Measurements from ENCODE around the gene DCXR. TPM values are rescaled to one million over a fixed set of nuclear protein-coding genes. Genes with fewer than 3 reads are reported as not detected.
A peak's percentile ranks its signal among the peaks of the same experiment; 100 is the strongest.

DCXR gene
- total RNA-seq, 1 donor from 2014 or later = 143 TPM

GRCh38 chr17:82001571-82002056 lies 35.9 kb downstream of the DCXR start:
- Histone ChIP-seq H3K27me3 (no peaks in the 10 kb centered on the region), H3K4me3 (no peak overlapping the region), H3K9me3 (no peaks in the 10 kb centered on the region), H3K36me3 (peaks cover 2% of the 10 kb centered on the region), H3K27ac (no peak overlapping the region), H3K4me1 (no peaks in the 10 kb centered on the region)
- intact Hi-C loops (cut with DNase I) = no loop called here
- no peak for DNase-seq
- no peak for ATAC-seq
- TF ChIP-seq, protein P1, sequence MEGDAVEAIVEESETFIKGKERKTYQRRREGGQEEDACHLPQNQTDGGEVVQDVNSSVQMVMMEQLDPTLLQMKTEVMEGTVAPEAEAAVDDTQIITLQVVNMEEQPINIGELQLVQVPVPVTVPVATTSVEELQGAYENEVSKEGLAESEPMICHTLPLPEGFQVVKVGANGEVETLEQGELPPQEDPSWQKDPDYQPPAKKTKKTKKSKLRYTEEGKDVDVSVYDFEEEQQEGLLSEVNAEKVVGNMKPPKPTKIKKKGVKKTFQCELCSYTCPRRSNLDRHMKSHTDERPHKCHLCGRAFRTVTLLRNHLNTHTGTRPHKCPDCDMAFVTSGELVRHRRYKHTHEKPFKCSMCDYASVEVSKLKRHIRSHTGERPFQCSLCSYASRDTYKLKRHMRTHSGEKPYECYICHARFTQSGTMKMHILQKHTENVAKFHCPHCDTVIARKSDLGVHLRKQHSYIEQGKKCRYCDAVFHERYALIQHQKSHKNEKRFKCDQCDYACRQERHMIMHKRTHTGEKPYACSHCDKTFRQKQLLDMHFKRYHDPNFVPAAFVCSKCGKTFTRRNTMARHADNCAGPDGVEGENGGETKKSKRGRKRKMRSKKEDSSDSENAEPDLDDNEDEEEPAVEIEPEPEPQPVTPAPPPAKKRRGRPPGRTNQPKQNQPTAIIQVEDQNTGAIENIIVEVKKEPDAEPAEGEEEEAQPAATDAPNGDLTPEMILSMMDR (IDR thresholded peaks at IDR 0.05) = no peak

GRCh38 chr17:82000803-82001570 lies 36.5 kb downstream of the DCXR start:
- ATAC-seq (no peak), DNase-seq (no peak)
- H3K36me3 ChIP-seq = peaks cover 4% of the 10 kb centered on the region
- H3K4me1 ChIP-seq = no peaks in the 10 kb centered on the region
- no peak overlapping the region for H3K27ac ChIP-seq
- no peak overlapping the region for H3K4me3 ChIP-seq
- TF ChIP-seq, protein P1 (IDR thresholded peaks at IDR 0.05) = no peak
- intact Hi-C loops (cut with DNase I) = no loop called here
- H3K9me3 ChIP-seq = no peaks in the 10 kb centered on the region
- H3K27me3 ChIP-seq = no peaks in the 10 kb centered on the region

DNA sequence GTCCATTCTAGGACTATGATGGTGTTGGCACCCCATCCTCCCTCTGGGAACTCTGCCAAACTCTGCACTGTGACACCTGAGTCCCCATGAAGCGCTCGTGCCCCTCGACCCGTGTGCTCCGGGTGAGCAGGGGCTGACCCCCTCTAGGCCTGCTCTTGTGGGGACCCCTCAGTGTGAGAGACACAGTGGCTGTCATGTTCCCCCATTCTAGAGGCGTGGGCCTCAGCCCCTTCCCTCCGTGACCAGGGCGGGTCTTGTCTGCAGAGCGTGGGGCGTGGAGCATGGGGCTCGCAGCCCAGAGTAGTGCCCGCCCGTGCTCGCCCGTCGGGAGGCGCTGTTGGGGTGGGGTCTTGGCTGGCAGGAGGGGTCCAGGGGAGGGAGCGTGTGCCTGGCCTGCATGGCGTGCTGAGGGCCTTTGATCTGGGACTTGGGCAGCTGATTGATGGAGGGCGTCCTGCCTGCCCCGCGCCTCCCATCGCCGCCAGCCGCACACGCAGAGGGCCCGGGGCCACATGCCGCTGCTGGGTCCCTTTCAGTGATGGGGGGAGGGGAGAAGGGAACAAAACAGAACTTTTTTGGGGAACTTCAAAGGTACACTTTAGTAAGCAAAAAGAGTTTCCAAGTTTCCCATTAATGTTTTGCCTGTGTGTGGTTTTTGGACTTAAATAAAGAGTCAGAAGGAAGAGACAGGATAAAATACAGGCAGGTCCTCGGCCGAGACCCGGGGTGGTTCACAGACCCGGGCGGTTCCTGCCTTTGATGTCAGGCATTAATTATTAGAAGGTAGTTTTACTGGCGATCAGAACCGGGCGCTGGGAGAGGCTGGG lies 37.3 kb downstream of the DCXR start:
- TF ChIP-seq, protein P1 (IDR thresholded peaks at IDR 0.05) = no peak
- Histone ChIP-seq H3K4me1 (no peaks in the 10 kb centered on the region), H3K27ac (no peak overlapping the region), H3K27me3 (no peaks in the 10 kb centered on the region), H3K36me3 (peaks cover 4% of the 10 kb centered on the region), H3K4me3 (no peak overlapping the region), H3K9me3 (no peaks in the 10 kb centered on the region)
- intact Hi-C loops (cut with DNase I) = no loop called here
- peak; percentile 5 for ATAC-seq
- DNase-seq = no peak

DNA sequence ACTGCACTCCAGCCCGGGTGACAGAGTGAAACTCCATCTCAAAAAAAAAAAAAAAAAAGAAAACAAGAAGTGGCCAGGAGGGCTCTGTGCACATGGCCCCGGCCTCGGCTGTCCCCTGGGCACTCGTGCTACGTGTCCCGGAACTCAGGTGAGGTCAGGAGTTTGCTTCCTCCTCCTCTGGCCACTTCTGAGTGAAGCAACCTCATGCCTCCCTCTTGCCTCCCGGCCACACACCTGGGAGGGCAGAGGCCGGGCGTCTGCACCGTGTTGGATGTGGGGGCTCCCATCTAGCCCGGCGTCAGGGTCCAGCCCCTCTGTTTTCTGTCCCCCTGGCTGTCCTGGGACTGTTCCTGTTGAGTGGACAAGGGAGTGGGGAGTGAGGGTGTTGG lies 37.9 kb downstream of the DCXR start:
- TF ChIP-seq, protein P1 (IDR thresholded peaks at IDR 0.05) = no peak
- no peaks in the 10 kb centered on the region for H3K27me3 ChIP-seq
- H3K4me1 ChIP-seq = peaks cover 1% of the 10 kb centered on the region
- peaks cover 4% of the 10 kb centered on the region for H3K36me3 ChIP-seq
- ATAC-seq (peak; percentile 83), DNase-seq (peak; percentile 85)
- no peaks in the 10 kb centered on the region for H3K9me3 ChIP-seq
- intact Hi-C loops (cut with DNase I) = no loop called here
- peak overlapping the region; percentile 17 for H3K27ac ChIP-seq
- H3K4me3 ChIP-seq = no peak overlapping the region

DNA sequence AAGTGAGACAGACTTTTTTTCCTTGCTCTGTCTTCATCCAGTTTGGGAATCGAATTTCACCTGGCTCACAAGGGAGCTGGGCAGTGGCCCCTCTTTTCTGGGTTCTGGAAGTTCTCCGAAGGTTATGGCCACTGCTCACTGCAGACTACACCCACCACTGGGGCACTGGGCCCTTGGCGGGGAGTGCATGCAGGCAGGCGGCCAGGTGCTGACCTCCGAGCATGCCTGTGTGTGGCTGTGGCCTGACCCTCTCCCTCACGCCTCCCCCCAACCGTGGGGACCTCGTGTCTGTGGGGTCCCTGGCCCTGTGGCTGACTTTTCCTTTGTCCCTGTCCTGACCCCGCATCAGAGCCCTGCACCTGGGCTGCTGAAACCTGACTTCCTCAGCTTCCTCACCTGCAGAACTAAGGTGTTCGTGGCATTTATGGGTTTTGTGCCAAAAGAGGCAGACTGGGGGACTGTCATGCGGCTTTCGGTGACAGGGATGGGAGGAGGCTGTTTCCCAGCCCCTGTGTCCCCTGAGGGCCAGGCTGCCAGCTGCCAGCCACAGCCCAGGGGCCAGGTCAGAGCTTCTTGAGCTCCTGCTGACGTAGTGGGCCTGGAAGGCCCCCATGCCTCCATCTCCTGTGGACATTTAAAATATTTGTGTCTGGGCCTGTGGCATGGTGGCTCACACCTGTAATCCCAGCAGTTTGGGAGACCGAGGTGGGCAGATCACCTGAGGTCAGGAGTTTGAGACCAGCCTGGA lies 38.6 kb downstream of the DCXR start:
- peaks cover 3% of the 10 kb centered on the region for H3K4me1 ChIP-seq
- H3K36me3 ChIP-seq = peaks cover 4% of the 10 kb centered on the region
- H3K9me3 ChIP-seq = no peaks in the 10 kb centered on the region
- peak overlapping the region; percentile 17 for H3K27ac ChIP-seq
- intact Hi-C loops (cut with DNase I) = no loop called here
- ATAC-seq (no peak), DNase-seq (no peak)
- no peak overlapping the region for H3K4me3 ChIP-seq
- H3K27me3 ChIP-seq = no peaks in the 10 kb centered on the region
- TF ChIP-seq, protein P1 (IDR thresholded peaks at IDR 0.05) = no peak
